SK-N-SH (cell line): ENCODE data around the gene MRTFB.

Experiments used
- CTCF ChIP-seq: fragments of 200-600 bp; sonication (generic); IDR thresholded peaks from 2 replicates; pipeline ENCODE4 v1.6.1; 2017; ENCODE audit warnings: antibody characterized with exemption, mild to moderate bottlenecking, moderate library complexity
- RCOR1 ChIP-seq: fragments of 150-350 bp; IDR thresholded peaks from 2 replicates; pipeline ENCODE4 v1.6.1; 2017; ENCODE audit warnings: antibody characterized with exemption, low read length
- USF2 ChIP-seq: fragments of 150-350 bp; IDR thresholded peaks from 2 replicates; pipeline ENCODE4 v1.6.1; 2017; ENCODE audit warnings: antibody characterized with exemption, low read length, low read depth, borderline replicate concordance

- TF ChIP-seq CTCF, result no peak
- TF ChIP-seq RCOR1, result no peak
- no peak for TF ChIP-seq USF2
These were observed 26.3 kb downstream of the MRTFB start for GRCh38 chr16:14097182-14097959.
